Psoas muscle (tissue), 8 donors: ENCODE data around the gene ADAP2. TPM values are rescaled to one million over a fixed set of nuclear protein-coding genes. Genes with fewer than 3 reads are reported as not detected.
"Not testable (repeated sequence)": the region's sequence is repeated elsewhere in the genome, so short reads cannot be mapped to it uniquely, and the experiment has no call there.

Experiments used
- ATAC-seq, 4 donors: fragments of 200-7000 bp; cut with Tn5 transposase; one replicate each; pipeline ENCODE4 v1.9.1; 2020; ENCODE audit warnings: moderate library complexity in 3 of 4, mild to moderate bottlenecking in 2 of 4
- DNase-seq, 2 donors: peaks; one replicate each; pipeline ENCODE4 v3.0.0-alpha.2; 2020
- H3K27ac ChIP-seq: fragments of 200-600 bp; one replicate; pipeline ENCODE4 v1.8.0; 2022
- H3K27me3 ChIP-seq, 3 donors: fragments of 200-600 bp in 1 of 3; one replicate each; pipeline versions ENCODE4 v1.6.1 to v1.8.0; 2013 to 2022; ENCODE audit warnings: low read length in 2 of 3, mild to moderate bottlenecking in 2 of 3, moderate library complexity in 1 of 3; ENCODE audit not compliant: insufficient read depth in 3 of 3
- H3K36me3 ChIP-seq, 2 donors: fragments of 200-600 bp in 1 of 2; one replicate each; pipeline versions ENCODE4 v1.6.1 to v1.8.0; 2013 to 2022; ENCODE audit warnings: low read depth in 1 of 2, mild to moderate bottlenecking in 1 of 2, moderate library complexity in 1 of 2; ENCODE audit not compliant: insufficient read depth in 1 of 2
- H3K4me1 ChIP-seq: fragments of 200-600 bp; one replicate; pipeline ENCODE4 v1.8.0; 2022
- H3K4me3 ChIP-seq: fragments of 200-600 bp; one replicate; pipeline ENCODE4 v1.8.0; 2022; ENCODE audit warnings: mild to moderate bottlenecking
- H3K9me3 ChIP-seq: fragments of 200-600 bp; one replicate; pipeline ENCODE4 v1.8.0; 2022
- WGBS, 3 donors: extraction: QIAGEN DNeasy Blood & Tissue Kit; methylation state at CpG; one replicate each; pipeline versions ENCODE4 v1.1.6 to v1.1.7; 2013; 5-methylcytosine and 5-hydroxymethylcytosine counted together
- intact Hi-C, 2 donors: fragments of 100-400 bp; cut with DNase I; formaldehyde crosslinking; loops; one replicate each; pipeline versions ENCODE4 v1.11.0 to v1.14.2; 2022
- polyA plus RNA-seq, 3 donors: library from polyadenylated mRNA; stranded (reverse); fragments of 200-250 nt; gene quantifications; one replicate each; pipeline ENCODE4 v1.2.3, GENCODE V29; 2013
- total RNA-seq, 4 donors: library from RNA; stranded (reverse); fragmentation: NEBNext Ultra II Directional in 2 of 4; extraction: Animal tissue kit (Norgen Biotek cat#: 25700) in 2 of 4; gene quantifications; one replicate each; pipeline versions ENCODE4 v1.2.1 to v1.2.4, GENCODE V29; 2021 to 2023
- TF ChIP-seq, protein P1 (sequence below): fragments of 200-600 bp; IDR thresholded peaks from one replicate; pipeline ENCODE4 v1.8.0; 2022; ENCODE audit warnings: antibody characterized with exemption
- donor health status: healthy with polysubstance abuse.
- donor health status: DM: no; HTN: no; CAD: no; lungs with moderate emphysema.
- donor health status: Bipolar disorder and iron deficiency.
- donor health status: healthy.
- donor health status: DM: yes; HTN: yes; CAD: no.
- donor health status: DM: no; HTN: no; CAD: no.
- donor health status: DM: no; HTN: no; CAD: no.
- donor health status: DM: yes; HTN: yes; CAD: no.

ADAP2 gene
- total and polyA plus RNA-seq, 7 donors = 1.0 to 4.6 (median 3.4) TPM

DNA sequence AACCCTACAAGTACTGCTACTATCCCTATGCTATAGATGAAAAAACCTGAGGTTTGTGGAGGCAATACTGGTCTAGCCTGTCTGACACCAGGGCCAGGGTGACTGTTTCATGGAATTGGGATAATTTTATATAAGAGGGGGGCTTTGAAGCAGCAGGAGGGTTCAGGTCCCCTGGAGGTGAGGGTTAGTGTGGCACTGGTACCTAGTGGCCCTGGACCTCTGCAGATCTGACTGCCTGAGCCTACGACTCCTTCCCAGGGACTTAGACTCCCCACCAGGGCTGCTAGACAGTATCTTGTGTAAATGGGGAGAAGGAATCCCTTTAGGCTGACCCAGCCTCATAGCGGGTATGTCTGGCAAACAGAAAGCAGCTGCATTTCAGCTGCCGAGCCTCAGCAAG, 6.8 kb downstream of the ADAP2 start:
- ATAC-seq = no peak
- TF ChIP-seq, protein P1, sequence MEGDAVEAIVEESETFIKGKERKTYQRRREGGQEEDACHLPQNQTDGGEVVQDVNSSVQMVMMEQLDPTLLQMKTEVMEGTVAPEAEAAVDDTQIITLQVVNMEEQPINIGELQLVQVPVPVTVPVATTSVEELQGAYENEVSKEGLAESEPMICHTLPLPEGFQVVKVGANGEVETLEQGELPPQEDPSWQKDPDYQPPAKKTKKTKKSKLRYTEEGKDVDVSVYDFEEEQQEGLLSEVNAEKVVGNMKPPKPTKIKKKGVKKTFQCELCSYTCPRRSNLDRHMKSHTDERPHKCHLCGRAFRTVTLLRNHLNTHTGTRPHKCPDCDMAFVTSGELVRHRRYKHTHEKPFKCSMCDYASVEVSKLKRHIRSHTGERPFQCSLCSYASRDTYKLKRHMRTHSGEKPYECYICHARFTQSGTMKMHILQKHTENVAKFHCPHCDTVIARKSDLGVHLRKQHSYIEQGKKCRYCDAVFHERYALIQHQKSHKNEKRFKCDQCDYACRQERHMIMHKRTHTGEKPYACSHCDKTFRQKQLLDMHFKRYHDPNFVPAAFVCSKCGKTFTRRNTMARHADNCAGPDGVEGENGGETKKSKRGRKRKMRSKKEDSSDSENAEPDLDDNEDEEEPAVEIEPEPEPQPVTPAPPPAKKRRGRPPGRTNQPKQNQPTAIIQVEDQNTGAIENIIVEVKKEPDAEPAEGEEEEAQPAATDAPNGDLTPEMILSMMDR = no peak

DNA sequence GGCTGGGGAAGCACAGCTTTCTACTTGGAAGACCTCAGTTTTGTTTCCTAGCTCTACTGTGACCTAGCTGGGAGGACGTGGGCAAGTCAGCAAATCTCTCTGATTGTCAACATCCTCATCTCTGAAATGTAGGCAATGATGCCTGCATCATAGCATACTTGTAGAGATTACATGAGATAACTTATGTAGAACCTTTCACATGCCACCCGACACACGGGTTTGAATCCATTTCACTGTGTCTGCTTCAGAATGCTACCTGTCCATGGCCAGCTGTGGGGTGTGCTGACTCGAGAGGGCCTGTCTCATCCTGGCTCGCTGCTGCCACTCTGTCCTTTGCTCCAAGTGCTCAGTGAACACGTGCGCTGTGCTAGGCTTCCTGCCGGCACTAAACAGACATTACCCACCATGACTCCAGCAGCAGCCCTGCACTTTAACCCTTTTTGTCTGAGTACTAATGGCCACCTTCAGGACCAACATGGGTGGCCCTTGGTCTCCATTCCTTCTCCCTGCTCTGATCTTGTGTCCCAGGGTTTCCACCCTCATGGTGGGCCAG, 7.4 kb downstream of the ADAP2 start:
- no peak for DNase-seq
- no peak overlapping the region for H3K27ac ChIP-seq
- intact Hi-C loops = no loop called here
- no peaks in the 10 kb centered on the region for H3K4me1 ChIP-seq
- WGBS, 3 donors = 41 to 49% (median 45%) methylated on average over 8 of the region's 8 CpGs
- H3K4me3 ChIP-seq = no peak overlapping the region
- TF ChIP-seq, protein P1 = no peak
- peaks cover 0 to 3% of the 10 kb centered on the region in 2 donors for H3K36me3 ChIP-seq
- no peaks in the 10 kb centered on the region for H3K9me3 ChIP-seq
- ATAC-seq = no peak
- peaks cover 0 to 57% (median 6%) of the 10 kb centered on the region in 3 donors for H3K27me3 ChIP-seq

More for the DNA sequence above, 6.8 kb downstream of the ADAP2 start:
- Histone ChIP-seq H3K36me3 (peaks cover 0 to 3% of the 10 kb centered on the region in 2 donors), H3K27ac (no peak overlapping the region), H3K27me3 (peaks cover 0 to 62% (median 6%) of the 10 kb centered on the region in 3 donors), H3K9me3 (no peaks in the 10 kb centered on the region), H3K4me1 (no peaks in the 10 kb centered on the region), H3K4me3 (no peak overlapping the region)
- WGBS, 3 donors = 62 to 71% (median 68%) methylated on average over 3 of the region's 3 CpGs
- no peak for DNase-seq
- intact Hi-C loops = no loop called here

GRCh38 chr17:30929861-30930260, 8.1 kb downstream of the ADAP2 start:
- intact Hi-C loops = not testable (repeated sequence)

GRCh38 chr17:30930495-30930894, 8.8 kb downstream of the ADAP2 start:
- no peak overlapping the region for H3K4me3 ChIP-seq
- WGBS, 3 donors = 76 to 87% (median 77%) methylated on average over 3 of the region's 3 CpGs
- ATAC-seq = no peak
- peaks cover 0 to 3% of the 10 kb centered on the region in 2 donors for H3K36me3 ChIP-seq
- no peaks in the 10 kb centered on the region for H3K9me3 ChIP-seq
- peaks cover 0 to 44% (median 3%) of the 10 kb centered on the region in 3 donors for H3K27me3 ChIP-seq
- H3K4me1 ChIP-seq = no peaks in the 10 kb centered on the region
- no peak overlapping the region for H3K27ac ChIP-seq
- no peak for DNase-seq
- TF ChIP-seq, protein P1 = no peak
- intact Hi-C loops = no loop called here

More at GRCh38 chr17:30929861-30930260, 8.1 kb downstream of the ADAP2 start:
- not testable (repeated sequence) for H3K4me3 ChIP-seq, H3K4me1 ChIP-seq, ATAC-seq, H3K27ac ChIP-seq, H3K9me3 ChIP-seq, DNase-seq, H3K36me3 ChIP-seq
- peaks cover 0 to 50% (median 3%) of the 10 kb centered on the region in 3 donors for H3K27me3 ChIP-seq
- 87 to 92% (median 92%) methylated on average over 3 of the region's 3 CpGs for WGBS, 3 donors

DNA sequence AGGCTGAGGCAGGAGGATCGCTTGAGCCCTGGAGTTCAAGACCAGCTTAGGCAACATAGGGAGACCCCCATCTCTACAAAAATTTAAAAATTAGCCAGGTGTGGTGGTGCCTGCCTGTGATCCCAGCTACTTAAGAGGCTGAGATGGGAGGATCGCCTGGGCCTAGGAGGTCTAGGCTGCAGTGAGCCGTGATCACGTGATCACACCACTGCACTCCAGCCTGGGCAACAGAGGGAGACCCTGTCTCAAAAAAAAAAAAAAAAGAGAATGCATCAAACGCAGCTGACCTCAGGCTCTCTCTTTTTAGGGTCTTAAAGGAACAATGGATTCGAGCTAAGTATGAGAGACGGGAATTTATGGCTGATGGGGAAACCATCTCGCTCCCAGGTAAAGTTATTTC, 9.8 kb downstream of the ADAP2 start:
- DNase-seq, intact Hi-C loops, H3K4me1 ChIP-seq, H3K9me3 ChIP-seq, H3K36me3 ChIP-seq, H3K27ac ChIP-seq, H3K4me3 ChIP-seq, ATAC-seq: not testable (repeated sequence)
- WGBS, 3 donors = 82 to 84% (median 84%) methylated on average over 8 of the region's 8 CpGs
- peaks cover 0 to 34% (median under 1%) of the 10 kb centered on the region in 3 donors for H3K27me3 ChIP-seq

DNA sequence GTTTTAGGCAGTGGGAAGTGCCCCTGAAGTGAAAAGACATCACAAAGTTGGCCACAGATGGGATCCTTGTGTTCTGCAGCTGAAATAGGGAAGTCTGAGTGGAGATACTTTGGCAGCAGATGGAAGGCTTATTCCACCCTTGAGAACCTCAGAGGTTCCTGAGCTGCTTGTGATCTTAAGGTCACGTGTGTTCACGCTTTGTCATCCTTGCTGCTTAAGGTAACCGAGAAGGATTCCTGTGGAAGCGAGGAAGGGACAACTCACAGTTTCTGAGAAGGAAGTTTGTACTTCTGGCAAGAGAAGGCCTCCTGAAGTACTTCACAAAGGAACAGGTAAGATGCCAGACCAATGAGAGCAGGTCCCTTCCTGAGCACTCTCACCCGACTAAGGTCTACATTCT, 12.2 kb downstream of the ADAP2 start:
- TF ChIP-seq, protein P1 = no peak
- intact Hi-C loops = no loop called here
- WGBS, 3 donors = 66 to 80% (median 70%) methylated on average over 5 of the region's 5 CpGs
- ATAC-seq (no peak), DNase-seq (no peak)
- Histone ChIP-seq H3K27me3 (peaks cover 0 to 13% (median 0%) of the 10 kb centered on the region in 3 donors), H3K27ac (no peak overlapping the region), H3K4me3 (no peak overlapping the region), H3K9me3 (no peaks in the 10 kb centered on the region), H3K4me1 (no peaks in the 10 kb centered on the region), H3K36me3 (peaks cover 0 to 3% of the 10 kb centered on the region in 2 donors)
